Measurements from ENCODE around the gene WDFY4. TPM values are rescaled to one million over a fixed set of nuclear protein-coding genes. Genes with fewer than 3 reads are reported as not detected.
A peak's percentile ranks its signal among the peaks of the same experiment; 100 is the strongest.

WDFY4 gene
- total and polyA plus RNA-seq, 2 of the 4 experiments (the other 2 are of a cell fraction): not detected

GRCh38 chr10:48774416-48775205 is 89.9 kb downstream of the WDFY4 start:
- Histone ChIP-seq H3K9me3 (ENCODE audit: control insufficient read depth, insufficient read depth, low read length) (no peaks in the 10 kb centered on the region), H2AK5ac (ENCODE audit: low read depth, low read length) (no peak overlapping the region), H3K4me2 (ENCODE audit: low read depth, low read length) (no peak overlapping the region), H4K20me1 (ENCODE audit: insufficient read depth, low read length) (no peaks in the 10 kb centered on the region), H3K36me3 (ENCODE audit: control insufficient read depth, insufficient read depth, low read length) (no peaks in the 10 kb centered on the region), H3K18ac (ENCODE audit: low read depth, low read length) (no peak overlapping the region), H3K4me3 (ENCODE audit: insufficient read depth, low read depth, low read length) (no peak overlapping the region), H4K91ac (ENCODE audit: insufficient read depth, low read depth, low read length) (no peak overlapping the region), H4K5ac (ENCODE audit: low read depth, low read length) (no peak overlapping the region), H2BK120ac (ENCODE audit: low read depth, low read length) (no peak overlapping the region), H3K9ac (ENCODE audit: low read depth, low read length) (no peak overlapping the region), H3K14ac (replicated peaks; ENCODE audit: low read depth, low read length) (no peak overlapping the region), H2BK5ac (ENCODE audit: low read depth, low read length, poor library complexity, severe bottlenecking) (no peak overlapping the region), H3K23ac (ENCODE audit: low read depth, low read length) (no peak overlapping the region), H2BK20ac (ENCODE audit: low read depth, low read length) (no peak overlapping the region), H2AK9ac (replicated peaks; ENCODE audit: low read depth, low read length, poor library complexity) (peak overlapping the region; percentile 55), H3K27me3 (ENCODE audit: control insufficient read depth, insufficient read depth, low read length) (peaks cover 2% of the 10 kb centered on the region), H2AFZ (replicated peaks; ENCODE audit: low read length, poor library complexity) (no peak overlapping the region), H3K79me1 (ENCODE audit: low read depth in 1 of 2, low read length in 2 of 2) (no peaks in the 10 kb centered on the region), H3K56ac (ENCODE audit: extremely low read depth, insufficient read depth, low read length) (no peak overlapping the region), H3K4ac (ENCODE audit: low read depth, low read length) (no peak overlapping the region), H4K8ac (ENCODE audit: low read depth in 2 of 2, low read length in 2 of 2) (no peak overlapping the region), H2BK15ac (ENCODE audit: low read depth, low read length) (no peak overlapping the region), H3K4me1 (ENCODE audit: control insufficient read depth, insufficient read depth, low read length) (no peaks in the 10 kb centered on the region), H3K9me1 (ENCODE audit: insufficient read depth, low read length) (no peaks in the 10 kb centered on the region), H3K27ac (ENCODE audit: insufficient read depth, low read length) (no peak overlapping the region)
- no peak for ATAC-seq (ENCODE audit: low read depth)
- dilution Hi-C loops (cut with HindIII; ENCODE audit: low sequenced_read_pairs, unreplicated experiment) (no loop called here), intact Hi-C loops (cut with micrococcal nuclease) (no loop called here), in situ Hi-C loops (cut with MboI; ENCODE audit: low sequenced_read_pairs) (no loop called here)
- CTCF ChIA-PET: no interaction called here
- BruUV-seq (replicated peaks): no TSS peak
- no peak for DNase-seq
- 57% methylated on average over 7 of the region's 12 CpGs; no CpG with 5 or more reads in 1 of the 2 experiments for WGBS, 2 experiments (ENCODE audit: extremely low coverage in 2 of 2, insufficient read length in 1 of 2)
- TF ChIP-seq, protein P1, sequence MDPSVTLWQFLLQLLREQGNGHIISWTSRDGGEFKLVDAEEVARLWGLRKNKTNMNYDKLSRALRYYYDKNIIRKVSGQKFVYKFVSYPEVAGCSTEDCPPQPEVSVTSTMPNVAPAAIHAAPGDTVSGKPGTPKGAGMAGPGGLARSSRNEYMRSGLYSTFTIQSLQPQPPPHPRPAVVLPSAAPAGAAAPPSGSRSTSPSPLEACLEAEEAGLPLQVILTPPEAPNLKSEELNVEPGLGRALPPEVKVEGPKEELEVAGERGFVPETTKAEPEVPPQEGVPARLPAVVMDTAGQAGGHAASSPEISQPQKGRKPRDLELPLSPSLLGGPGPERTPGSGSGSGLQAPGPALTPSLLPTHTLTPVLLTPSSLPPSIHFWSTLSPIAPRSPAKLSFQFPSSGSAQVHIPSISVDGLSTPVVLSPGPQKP (IDR thresholded peaks at IDR 0.05; ENCODE audit: borderline replicate concordance, low read depth, low read length): no peak
- TF ChIP-seq BHLHE40 (IDR thresholded peaks at IDR 0.05; ENCODE audit: low read depth, low read length): no peak
- TF ChIP-seq, protein P2, sequence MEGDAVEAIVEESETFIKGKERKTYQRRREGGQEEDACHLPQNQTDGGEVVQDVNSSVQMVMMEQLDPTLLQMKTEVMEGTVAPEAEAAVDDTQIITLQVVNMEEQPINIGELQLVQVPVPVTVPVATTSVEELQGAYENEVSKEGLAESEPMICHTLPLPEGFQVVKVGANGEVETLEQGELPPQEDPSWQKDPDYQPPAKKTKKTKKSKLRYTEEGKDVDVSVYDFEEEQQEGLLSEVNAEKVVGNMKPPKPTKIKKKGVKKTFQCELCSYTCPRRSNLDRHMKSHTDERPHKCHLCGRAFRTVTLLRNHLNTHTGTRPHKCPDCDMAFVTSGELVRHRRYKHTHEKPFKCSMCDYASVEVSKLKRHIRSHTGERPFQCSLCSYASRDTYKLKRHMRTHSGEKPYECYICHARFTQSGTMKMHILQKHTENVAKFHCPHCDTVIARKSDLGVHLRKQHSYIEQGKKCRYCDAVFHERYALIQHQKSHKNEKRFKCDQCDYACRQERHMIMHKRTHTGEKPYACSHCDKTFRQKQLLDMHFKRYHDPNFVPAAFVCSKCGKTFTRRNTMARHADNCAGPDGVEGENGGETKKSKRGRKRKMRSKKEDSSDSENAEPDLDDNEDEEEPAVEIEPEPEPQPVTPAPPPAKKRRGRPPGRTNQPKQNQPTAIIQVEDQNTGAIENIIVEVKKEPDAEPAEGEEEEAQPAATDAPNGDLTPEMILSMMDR (conservative IDR thresholded peaks at IDR 0.05; ENCODE audit: low read depth, low read length): no peak
- no peak for TF ChIP-seq RCOR1 (IDR thresholded peaks at IDR 0.05; ENCODE audit: insufficient replicate concordance, low read length)
- TF ChIP-seq SMC3 (IDR thresholded peaks at IDR 0.05; ENCODE audit: low read depth, low read length): no peak
- TF ChIP-seq POLR2A (IDR thresholded peaks at IDR 0.05; ENCODE audit: low read depth, low read length): no peak
- TF ChIP-seq FOS (IDR thresholded peaks at IDR 0.05; ENCODE audit: low read depth, low read length): no peak
- TF ChIP-seq NFE2L2 (IDR thresholded peaks at IDR 0.05; ENCODE audit: low read depth, low read length): no peak
- TF ChIP-seq RFX5 (IDR thresholded peaks at IDR 0.05; ENCODE audit: low read depth, low read length): no peak
- no peak for TF ChIP-seq MAFK (IDR thresholded peaks at IDR 0.05; ENCODE audit: low read depth, low read length)
- no peak for TF ChIP-seq MXI1 (IDR thresholded peaks at IDR 0.05; ENCODE audit: borderline replicate concordance, low read depth, low read length)
- no peak for TF ChIP-seq CHD1 (IDR thresholded peaks at IDR 0.05; ENCODE audit: low read depth, low read length)
- POLR2A ChIA-PET (ENCODE audit: unreplicated experiment): no interaction called here

Data from IMR-90 (cell line).